Measurements from ENCODE around the gene ARFRP1. TPM values are rescaled to one million over a fixed set of nuclear protein-coding genes. Genes with fewer than 3 reads are reported as not detected.
"Not testable (repeated sequence)": the region's sequence is repeated elsewhere in the genome, so short reads cannot be mapped to it uniquely, and the experiment has no call there.

ARFRP1 gene
- total and polyA plus RNA-seq, 2 donors = 39.2 to 94.0 TPM

DNA sequence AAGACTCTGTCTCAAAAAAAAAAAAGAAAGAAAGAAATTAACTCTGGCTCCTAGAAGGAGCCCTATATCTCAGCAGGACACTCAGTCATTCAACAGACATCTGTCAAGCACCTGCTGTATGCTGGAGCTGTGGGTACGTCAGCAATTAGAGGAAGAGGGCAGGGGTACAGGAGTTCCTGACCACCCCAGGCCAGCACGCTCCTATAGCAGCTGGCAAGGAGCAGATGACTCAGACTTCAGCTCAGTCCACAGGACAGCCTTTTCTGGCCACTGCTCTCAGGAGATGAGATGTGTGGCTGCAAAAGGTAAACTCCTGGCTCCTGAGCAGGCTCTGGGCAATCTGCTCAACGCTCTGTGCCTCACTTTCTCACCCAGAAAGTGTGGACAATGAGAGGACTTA is 51.3 kb downstream of the ARFRP1 start:
- no peak overlapping the region for H3K27ac ChIP-seq (ENCODE audit: low read depth in 1 of 2, low read length in 1 of 2)
- WGBS = 95% methylated on average over 3 of the region's 3 CpGs
- DNase-seq (ENCODE audit: low read depth in 6 of 9, low spot score in 9 of 9) = no peak
- H3K36me3 ChIP-seq (ENCODE audit: control insufficient read depth in 2 of 2, insufficient read depth in 2 of 2, low read length in 1 of 2) = peaks cover 8 to 10% of the 10 kb centered on the region in 2 donors
- H3K4me1 ChIP-seq (ENCODE audit: control insufficient read depth in 2 of 2, insufficient read depth in 2 of 2, low read length in 2 of 2) = peaks cover 36 to 55% of the 10 kb centered on the region in 2 donors
- peaks cover 0 to 8% of the 10 kb centered on the region in 2 donors for H3K27me3 ChIP-seq (ENCODE audit: control insufficient read depth in 2 of 2, insufficient read depth in 1 of 2, low read length in 1 of 2)
- no peak overlapping the region for H3K4me3 ChIP-seq (ENCODE audit: low read length in 2 of 2)
- H3K9me3 ChIP-seq (ENCODE audit: control insufficient read depth in 2 of 2, insufficient read depth in 1 of 2, low read length in 1 of 2) = peaks cover 0 to 5% of the 10 kb centered on the region in 2 donors

DNA sequence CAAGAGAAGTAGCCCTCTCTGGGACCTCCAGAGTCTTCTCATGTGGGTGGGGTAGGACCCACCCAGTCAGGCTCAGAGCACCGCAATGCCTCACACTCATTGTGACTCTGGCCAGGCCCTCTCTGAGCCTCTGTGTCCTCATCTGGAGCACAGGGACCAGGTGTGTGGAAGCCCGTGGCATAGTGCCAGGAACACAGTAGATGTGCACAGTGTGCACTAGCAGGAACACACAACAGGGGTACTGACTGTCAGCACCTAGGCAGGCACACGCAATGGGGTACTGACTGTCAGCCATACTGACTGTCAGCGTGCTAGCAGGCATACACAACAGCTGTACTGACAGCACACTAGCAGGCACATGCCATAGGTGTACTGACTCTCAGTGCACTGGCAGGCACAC is 52.5 kb downstream of the ARFRP1 start:
- H3K27me3 ChIP-seq (ENCODE audit: control insufficient read depth in 2 of 2, insufficient read depth in 1 of 2, low read length in 1 of 2) = peaks cover 0 to 8% of the 10 kb centered on the region in 2 donors
- peaks cover 36 to 57% of the 10 kb centered on the region in 2 donors for H3K4me1 ChIP-seq (ENCODE audit: control insufficient read depth in 2 of 2, insufficient read depth in 2 of 2, low read length in 2 of 2)
- no peak overlapping the region for H3K4me3 ChIP-seq (ENCODE audit: low read length in 2 of 2)
- WGBS = 70% methylated on average over 4 of the region's 4 CpGs
- peak in 1 of 9 donors; percentile 24 for DNase-seq (ENCODE audit: low read depth in 6 of 9, low spot score in 9 of 9)
- H3K9me3 ChIP-seq (ENCODE audit: control insufficient read depth in 2 of 2, insufficient read depth in 1 of 2, low read length in 1 of 2) = peaks cover 0 to 5% of the 10 kb centered on the region in 2 donors
- H3K27ac ChIP-seq (ENCODE audit: low read depth in 1 of 2, low read length in 1 of 2) = peak overlapping the region; percentile 80 to 89
- no peaks in the 10 kb centered on the region for H3K36me3 ChIP-seq (ENCODE audit: control insufficient read depth in 2 of 2, insufficient read depth in 2 of 2, low read length in 1 of 2)

DNA sequence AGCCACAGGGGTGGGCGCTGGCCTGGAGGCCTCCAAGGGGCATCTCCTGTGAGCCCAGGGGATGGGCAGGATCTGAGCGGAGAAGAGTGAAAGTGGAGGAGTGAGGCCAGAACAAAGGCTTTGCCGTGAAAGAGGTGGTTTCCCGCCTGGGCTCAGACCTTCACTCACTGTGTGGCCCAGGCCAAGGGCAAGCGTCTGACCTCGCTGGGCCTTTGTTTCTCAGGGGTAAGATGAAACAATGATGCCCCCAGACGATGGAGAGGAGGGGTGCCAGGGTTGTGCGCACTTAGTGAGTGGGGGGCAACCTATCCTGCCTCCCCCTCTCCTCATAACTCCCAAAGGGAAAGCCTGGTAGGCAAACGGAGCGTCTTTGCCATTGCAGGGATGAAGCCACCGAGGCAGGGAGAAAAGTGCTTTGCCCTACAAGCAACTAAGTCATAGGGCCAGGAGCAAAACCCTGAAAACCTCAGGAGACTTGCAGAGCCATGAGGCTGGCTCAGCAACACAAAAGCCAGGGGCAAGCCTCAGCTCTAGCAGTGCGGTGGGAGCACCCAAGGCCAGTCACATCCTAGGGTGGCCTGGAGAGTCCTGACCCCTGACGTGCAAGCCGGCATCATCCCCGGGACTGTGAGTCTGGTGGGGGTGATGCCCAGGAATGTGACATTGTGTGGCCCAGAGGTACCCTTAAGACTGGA is 53.7 kb downstream of the ARFRP1 start:
- Histone ChIP-seq H3K36me3 (ENCODE audit: control insufficient read depth in 2 of 2, insufficient read depth in 2 of 2, low read length in 1 of 2) (peaks cover 0 to 3% of the 10 kb centered on the region in 2 donors), H3K27me3 (ENCODE audit: control insufficient read depth in 2 of 2, insufficient read depth in 1 of 2, low read length in 1 of 2) (peaks cover 0 to 8% of the 10 kb centered on the region in 2 donors), H3K4me1 (ENCODE audit: control insufficient read depth in 2 of 2, insufficient read depth in 2 of 2, low read length in 2 of 2) (peaks cover 32 to 53% of the 10 kb centered on the region in 2 donors), H3K4me3 (ENCODE audit: low read length in 2 of 2) (peak overlapping the region; percentile 78 to 98), H3K9me3 (ENCODE audit: control insufficient read depth in 2 of 2, insufficient read depth in 1 of 2, low read length in 1 of 2) (peaks cover 0 to 5% of the 10 kb centered on the region in 2 donors), H3K27ac (ENCODE audit: low read depth in 1 of 2, low read length in 1 of 2) (peak overlapping the region; percentile 89 to 93)
- 47% methylated on average over 15 of the region's 15 CpGs for WGBS
- DNase-seq (ENCODE audit: low read depth in 6 of 9, low spot score in 9 of 9) = peak in 1 of 9 donors; percentile 37

DNA sequence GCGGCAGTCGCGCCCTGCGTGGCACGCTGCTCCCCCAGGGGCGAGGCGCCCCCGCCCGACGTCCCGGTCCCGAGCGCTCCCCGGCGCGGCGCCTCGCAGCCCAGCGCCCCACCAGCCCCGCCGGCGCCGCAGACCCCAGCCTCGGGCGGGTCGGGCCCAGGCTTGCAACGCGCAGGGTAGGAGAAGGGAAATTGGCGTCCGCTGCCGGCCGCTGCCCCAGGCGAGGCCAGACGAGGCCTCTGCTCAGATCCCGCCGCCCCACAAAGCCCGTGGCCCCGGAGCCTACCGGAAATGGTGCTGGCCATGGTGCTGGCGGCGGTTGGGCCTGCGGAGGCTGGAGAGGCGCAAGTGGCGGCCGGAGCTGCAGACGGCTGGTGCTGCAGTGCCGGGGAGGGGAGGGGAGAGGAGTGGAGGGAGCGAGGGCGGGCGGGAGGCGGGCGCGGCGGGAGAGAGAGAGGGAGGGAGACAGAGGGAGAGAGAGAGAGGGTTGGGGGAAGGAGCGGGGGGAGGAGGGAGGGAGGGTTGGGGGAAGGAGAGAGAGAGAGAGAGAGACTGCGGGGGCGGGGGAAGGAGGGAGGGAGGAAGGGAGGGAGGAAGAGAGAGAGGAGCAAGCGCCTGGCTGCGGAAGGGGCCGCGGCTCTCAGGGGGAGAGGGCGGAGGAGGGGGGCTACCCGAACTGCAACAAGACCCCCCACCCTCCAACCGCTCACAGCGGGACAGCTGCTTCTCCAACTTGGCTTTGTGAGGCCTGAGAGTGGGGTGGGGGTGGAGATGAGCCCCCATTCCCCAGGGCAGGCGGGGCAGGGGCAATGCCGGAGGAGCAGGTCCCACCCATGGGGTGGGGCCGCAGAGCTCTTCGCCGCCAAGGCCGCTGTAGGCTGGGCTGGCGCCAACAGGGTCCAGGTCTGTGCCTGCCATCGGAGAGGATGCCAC is 54.5 kb downstream of the ARFRP1 start, which contains the start of gene STMN3:
STMN3 (minus strand) TSS at position 384 of the 933 bp plus-strand sequence; CDS start at position 305, 79 bp downstream.
- DNase-seq (ENCODE audit: low read depth in 6 of 9, low spot score in 9 of 9) = peak; percentile 62 to 89 (median 82)
- Histone ChIP-seq H3K27me3 (ENCODE audit: control insufficient read depth in 2 of 2, insufficient read depth in 1 of 2, low read length in 1 of 2) (peaks cover 0 to 8% of the 10 kb centered on the region in 2 donors), H3K36me3 (ENCODE audit: control insufficient read depth in 2 of 2, insufficient read depth in 2 of 2, low read length in 1 of 2) (peaks cover 0 to 9% of the 10 kb centered on the region in 2 donors), H3K27ac (ENCODE audit: low read depth in 1 of 2, low read length in 1 of 2) (peak within 1 kb of the TSS; percentile 89 to 93), H3K4me1 (ENCODE audit: control insufficient read depth in 2 of 2, insufficient read depth in 2 of 2, low read length in 2 of 2) (peaks cover 30 to 48% of the 10 kb centered on the region in 2 donors), H3K4me3 (ENCODE audit: low read length in 2 of 2) (peak within 1 kb of the TSS; percentile 78 to 98), H3K9me3 (ENCODE audit: control insufficient read depth in 2 of 2, insufficient read depth in 1 of 2, low read length in 1 of 2) (peaks cover 0 to 5% of the 10 kb centered on the region in 2 donors)
- WGBS = 1% methylated on average over 70 of the region's 73 CpGs

DNA sequence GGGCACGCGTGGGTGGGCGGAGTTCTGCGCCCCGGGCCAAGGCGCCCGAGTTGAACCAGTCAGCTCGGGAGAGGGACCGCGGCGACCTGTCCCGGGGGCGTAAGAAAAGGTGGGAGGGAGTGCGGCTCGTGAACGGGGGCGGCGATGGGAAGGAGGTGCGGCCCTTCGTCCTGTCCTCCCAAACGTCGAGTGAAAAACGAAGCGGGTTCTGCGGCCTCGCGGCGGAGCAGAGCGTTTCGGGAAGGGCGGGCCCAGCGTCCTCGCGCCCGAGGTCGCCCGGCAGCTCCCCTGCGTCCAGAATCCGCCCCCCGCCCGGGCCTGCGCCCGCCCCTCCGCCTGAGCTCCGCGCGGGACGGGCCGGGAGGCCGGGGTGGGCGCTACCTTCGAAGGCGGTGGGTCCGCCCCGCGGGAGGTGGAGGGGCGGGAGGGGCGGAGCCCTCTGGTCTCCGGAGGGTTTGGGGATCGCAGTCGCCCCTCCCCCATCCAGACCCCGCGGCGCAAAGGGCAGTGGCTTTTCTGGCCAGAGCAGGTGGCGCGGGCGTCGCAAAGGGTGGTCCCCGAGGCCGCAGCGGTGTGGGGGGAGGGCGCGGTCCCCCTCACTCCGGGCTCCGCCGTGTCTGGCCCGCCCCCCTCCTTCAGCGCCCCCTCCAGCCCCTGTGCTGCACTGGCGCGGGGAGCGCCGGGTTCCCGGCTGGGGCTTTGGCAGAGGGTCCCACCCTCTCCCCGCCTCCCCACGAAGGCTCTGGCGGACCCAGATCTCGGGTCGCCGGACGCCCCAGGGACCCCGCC is 55.4 kb downstream of the ARFRP1 start:
- Histone ChIP-seq H3K4me1 (ENCODE audit: control insufficient read depth in 2 of 2, insufficient read depth in 2 of 2, low read length in 2 of 2) (peaks cover 26 to 42% of the 10 kb centered on the region in 2 donors), H3K36me3 (ENCODE audit: control insufficient read depth in 2 of 2, insufficient read depth in 2 of 2, low read length in 1 of 2) (peaks cover 3 to 14% of the 10 kb centered on the region in 2 donors), H3K27me3 (ENCODE audit: control insufficient read depth in 2 of 2, insufficient read depth in 1 of 2, low read length in 1 of 2) (peaks cover 0 to 8% of the 10 kb centered on the region in 2 donors), H3K27ac (ENCODE audit: low read depth in 1 of 2, low read length in 1 of 2) (peak overlapping the region in 1 of 2 donors; percentile 74), H3K9me3 (ENCODE audit: control insufficient read depth in 2 of 2, insufficient read depth in 1 of 2, low read length in 1 of 2) (peaks cover 0 to 5% of the 10 kb centered on the region in 2 donors), H3K4me3 (ENCODE audit: low read length in 2 of 2) (peak overlapping the region; percentile 72 to 98)
- under 1% methylated on average over 91 of the region's 91 CpGs for WGBS
- peak in 2 of 9 donors; percentile 54 to 68 for DNase-seq (ENCODE audit: low read depth in 6 of 9, low spot score in 9 of 9)

DNA sequence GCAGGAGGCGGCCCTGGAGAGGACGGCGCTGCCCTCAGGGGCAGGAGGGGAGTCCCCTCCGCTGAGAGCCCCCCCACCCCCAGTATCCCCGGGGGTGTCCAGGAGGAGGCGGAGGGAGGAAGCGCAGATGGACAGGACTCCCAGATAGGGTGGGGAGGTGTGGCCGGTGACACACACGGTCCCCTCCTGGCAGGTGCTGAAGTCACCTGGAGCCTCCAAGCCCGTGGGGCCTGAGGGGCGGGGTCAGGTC is 55.9 kb downstream of the ARFRP1 start:
- 38% methylated on average over 11 of the region's 11 CpGs for WGBS
- peaks cover 0 to 5% of the 10 kb centered on the region in 2 donors for H3K9me3 ChIP-seq (ENCODE audit: control insufficient read depth in 2 of 2, insufficient read depth in 1 of 2, low read length in 1 of 2)
- peaks cover 21 to 37% of the 10 kb centered on the region in 2 donors for H3K4me1 ChIP-seq (ENCODE audit: control insufficient read depth in 2 of 2, insufficient read depth in 2 of 2, low read length in 2 of 2)
- peaks cover 0 to 8% of the 10 kb centered on the region in 2 donors for H3K27me3 ChIP-seq (ENCODE audit: control insufficient read depth in 2 of 2, insufficient read depth in 1 of 2, low read length in 1 of 2)
- H3K4me3 ChIP-seq (ENCODE audit: low read length in 2 of 2) = peak overlapping the region; percentile 72 to 98
- peaks cover 3 to 14% of the 10 kb centered on the region in 2 donors for H3K36me3 ChIP-seq (ENCODE audit: control insufficient read depth in 2 of 2, insufficient read depth in 2 of 2, low read length in 1 of 2)
- peak overlapping the region in 1 of 2 donors; percentile 53 for H3K27ac ChIP-seq (ENCODE audit: low read depth in 1 of 2, low read length in 1 of 2)
- DNase-seq (ENCODE audit: low read depth in 6 of 9, low spot score in 9 of 9) = no peak

DNA sequence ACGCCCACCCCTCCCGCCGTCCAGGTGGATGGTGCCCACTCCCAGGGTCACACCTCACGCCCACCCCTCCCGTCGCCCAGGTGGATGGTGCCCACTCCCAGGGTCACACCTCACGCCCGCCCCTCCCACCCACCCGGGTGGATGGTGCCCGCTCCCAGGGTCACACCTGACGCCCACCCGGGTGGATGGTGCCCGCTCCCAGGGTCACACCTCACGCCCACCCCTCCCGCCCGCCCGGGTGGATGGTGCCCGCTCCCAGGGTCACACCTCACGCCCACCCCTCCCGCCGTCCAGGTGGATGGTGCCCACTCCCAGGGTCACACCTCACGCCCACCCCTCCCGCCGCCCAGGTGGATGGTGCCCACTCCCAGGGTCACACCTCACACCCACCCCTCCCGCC is 57.3 kb downstream of the ARFRP1 start:
- 97% methylated on average over 25 of the region's 25 CpGs for WGBS
- Histone ChIP-seq H3K36me3 (ENCODE audit: control insufficient read depth in 2 of 2, insufficient read depth in 2 of 2, low read length in 1 of 2) (peaks cover 3 to 14% of the 10 kb centered on the region in 2 donors), H3K4me1 (ENCODE audit: control insufficient read depth in 2 of 2, insufficient read depth in 2 of 2, low read length in 2 of 2) (peaks cover 23 to 36% of the 10 kb centered on the region in 2 donors)
- H3K27ac ChIP-seq (ENCODE audit: low read depth in 1 of 2, low read length in 1 of 2); DNase-seq (ENCODE audit: low read depth in 6 of 9, low spot score in 9 of 9); H3K27me3 ChIP-seq (ENCODE audit: control insufficient read depth in 2 of 2, insufficient read depth in 1 of 2, low read length in 1 of 2); H3K4me3 ChIP-seq (ENCODE audit: low read length in 2 of 2); H3K9me3 ChIP-seq (ENCODE audit: control insufficient read depth in 2 of 2, insufficient read depth in 1 of 2, low read length in 1 of 2): not testable (repeated sequence)

DNA sequence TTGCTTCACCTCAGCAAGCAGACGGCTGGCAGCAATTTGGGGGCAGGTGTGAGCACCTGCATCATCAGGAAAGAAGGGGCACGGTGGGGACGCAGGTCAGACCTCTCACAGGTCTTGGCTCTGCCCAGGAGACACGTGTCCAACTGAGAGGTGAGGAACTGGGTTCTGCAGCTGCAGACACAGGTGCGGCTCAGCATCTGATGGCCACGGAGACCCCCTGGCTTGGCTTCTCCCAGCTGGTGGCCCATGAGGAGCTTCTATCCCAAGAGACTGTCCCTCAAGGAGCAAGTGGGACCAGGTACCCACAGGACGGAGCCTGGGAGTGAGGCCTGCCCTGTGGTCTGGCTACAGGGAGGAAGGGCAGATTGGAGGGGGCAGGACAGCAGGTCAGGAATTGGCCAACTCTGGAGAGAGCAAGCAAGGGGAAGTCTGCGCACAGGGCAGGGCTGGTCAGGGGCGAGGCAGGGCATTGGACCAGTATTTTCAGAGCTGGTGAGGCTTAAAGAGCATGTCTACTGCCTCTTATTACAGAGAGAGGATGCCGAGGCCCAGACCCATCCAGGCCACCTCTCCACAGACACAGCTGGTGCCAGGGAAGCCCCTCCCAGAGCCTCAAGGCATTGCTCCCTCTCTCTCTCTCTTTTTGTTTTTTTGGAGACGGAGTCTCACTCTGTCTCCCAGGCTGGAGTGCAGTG is 58.7 kb downstream of the ARFRP1 start:
- Histone ChIP-seq H3K9me3 (ENCODE audit: control insufficient read depth in 2 of 2, insufficient read depth in 1 of 2, low read length in 1 of 2) (no peaks in the 10 kb centered on the region), H3K27ac (ENCODE audit: low read depth in 1 of 2, low read length in 1 of 2) (no peak overlapping the region), H3K4me3 (ENCODE audit: low read length in 2 of 2) (no peak overlapping the region), H3K4me1 (ENCODE audit: control insufficient read depth in 2 of 2, insufficient read depth in 2 of 2, low read length in 2 of 2) (peaks cover 10 to 21% of the 10 kb centered on the region in 2 donors), H3K36me3 (ENCODE audit: control insufficient read depth in 2 of 2, insufficient read depth in 2 of 2, low read length in 1 of 2) (peaks cover 8 to 17% of the 10 kb centered on the region in 2 donors), H3K27me3 (ENCODE audit: control insufficient read depth in 2 of 2, insufficient read depth in 1 of 2, low read length in 1 of 2) (peaks cover 0 to 8% of the 10 kb centered on the region in 2 donors)
- 95% methylated on average over 11 of the region's 11 CpGs for WGBS
- no peak for DNase-seq (ENCODE audit: low read depth in 6 of 9, low spot score in 9 of 9)
